Smooth muscle cell (in vitro differentiated cells): ENCODE data around the gene TFF1. TPM values are rescaled to one million over a fixed set of nuclear protein-coding genes. Genes with fewer than 3 reads are reported as not detected.
"Not testable (repeated sequence)": the region's sequence is repeated elsewhere in the genome, so short reads cannot be mapped to it uniquely, and the experiment has no call there.

Source experiments
- DNase-seq: peaks from one replicate; lab custom pipeline; 2025; ENCODE audit not compliant: unreplicated experiment; lab: John Stamatoyannopoulos, UW
- H2AFZ ChIP-seq: fragments of 200-600 bp; sonication (generic); 2 replicates; pipeline ENCODE4 v1.6.0; 2016; ENCODE audit warnings: antibody characterized with exemption, low read depth, mild to moderate bottlenecking
- H3F3A ChIP-seq: fragments of 200-600 bp; sonication (generic); 2 replicates; pipeline ENCODE4 v1.6.0; 2017; ENCODE audit warnings: antibody characterized with exemption, low read depth
- H3K27ac ChIP-seq: fragments of 200-600 bp; sonication (generic); 2 replicates; pipeline ENCODE4 v1.5.1; 2016; ENCODE audit warnings: low read depth, mild to moderate bottlenecking
- H3K27me3 ChIP-seq: fragments of 200-600 bp; sonication (generic); 2 replicates; pipeline ENCODE4 v1.6.1; 2016; ENCODE audit warnings: low read depth, mild to moderate bottlenecking
- H3K36me3 ChIP-seq: fragments of 200-600 bp; sonication (generic); 2 replicates; pipeline ENCODE4 v1.5.1; 2016; ENCODE audit warnings: low read depth
- H3K4me1 ChIP-seq: fragments of 200-600 bp; sonication (generic); 2 replicates; pipeline ENCODE4 v1.5.1; 2016; ENCODE audit warnings: low read depth
- H3K4me2 ChIP-seq: fragments of 200-600 bp; sonication (generic); 2 replicates; pipeline ENCODE4 v1.6.0; 2016; ENCODE audit warnings: mild to moderate bottlenecking
- H3K4me3 ChIP-seq: fragments of 200-600 bp; sonication (generic); 2 replicates; pipeline ENCODE4 v1.5.1; 2016; ENCODE audit warnings: mild to moderate bottlenecking
- H3K79me2 ChIP-seq: fragments of 200-600 bp; sonication (generic); 2 replicates; pipeline ENCODE4 v1.6.0; 2016; ENCODE audit warnings: low read depth, mild to moderate bottlenecking
- H3K9ac ChIP-seq: fragments of 200-600 bp; sonication (generic); 2 replicates; pipeline ENCODE4 v1.6.0; 2016; ENCODE audit warnings: low read depth
- H3K9me3 ChIP-seq: fragments of 200-600 bp; sonication (generic); replicated peaks from 2 replicates; pipeline ENCODE4 v1.5.1; 2016; ENCODE audit warnings: low read depth
- H4K20me1 ChIP-seq: fragments of 200-600 bp; sonication (generic); 2 replicates; pipeline ENCODE4 v1.6.0; 2016; ENCODE audit warnings: low read depth
- CTCF ChIP-seq: fragments of 200-600 bp; sonication (generic); IDR thresholded peaks from 2 replicates; pipeline ENCODE4 v1.5.1; 2017; ENCODE audit warnings: borderline replicate concordance, mild to moderate bottlenecking, antibody characterized with exemption; ENCODE audit not compliant: insufficient read depth, poor library complexity, severe bottlenecking
- WGBS: methylation state at CpG from one replicate; pipeline ENCODE4 v1.1.7; 2016; ENCODE audit warnings: low lambda C conversion rate; 5-methylcytosine and 5-hydroxymethylcytosine counted together
- polyA plus RNA-seq: library from polyadenylated mRNA; unstranded; fragments of >200 nt; fragmentation: Nextera tagmentation; extraction: Ambion mirVana; gene quantifications from 2 replicates; pipeline ENCODE4 v1.2.1, GENCODE V29; 2016
- total RNA-seq: library from RNA; depleted of rRNA; stranded (reverse); fragments of >200 nt; gene quantifications from 2 replicates; pipeline ENCODE4 v1.2.3, GENCODE V29; 2014

The TFF1 gene
- total and polyA plus RNA-seq, 2 experiments from 2014 or later = 7.9 to 8.6 TPM

GRCh38 chr21:42409366-42409765, 43.0 kb upstream of the TFF1 start:
- Histone ChIP-seq H4K20me1 (no peaks in the 10 kb centered on the region), H3K36me3 (no peaks in the 10 kb centered on the region), H3K79me2 (no peaks in the 10 kb centered on the region), H3K9me3 (no peaks in the 10 kb centered on the region), H2AFZ (no peak overlapping the region), H3K9ac (no peak overlapping the region), H3K27me3 (no peaks in the 10 kb centered on the region), H3K4me2 (no peak overlapping the region), H3K4me1 (no peaks in the 10 kb centered on the region), H3F3A (no peaks in the 10 kb centered on the region), H3K27ac (no peak overlapping the region), H3K4me3 (no peak overlapping the region)
- DNase-seq = no peak
- TF ChIP-seq CTCF = no peak
- 64% methylated on average over 7 of the region's 7 CpGs for WGBS

- not testable (repeated sequence) for H3K79me2 ChIP-seq, H3K9me3 ChIP-seq
- WGBS = 92% methylated on average over 5 of the region's 5 CpGs
Observed at GRCh38 chr21:42408718-42409117, 42.4 kb upstream of the TFF1 start.

DNA sequence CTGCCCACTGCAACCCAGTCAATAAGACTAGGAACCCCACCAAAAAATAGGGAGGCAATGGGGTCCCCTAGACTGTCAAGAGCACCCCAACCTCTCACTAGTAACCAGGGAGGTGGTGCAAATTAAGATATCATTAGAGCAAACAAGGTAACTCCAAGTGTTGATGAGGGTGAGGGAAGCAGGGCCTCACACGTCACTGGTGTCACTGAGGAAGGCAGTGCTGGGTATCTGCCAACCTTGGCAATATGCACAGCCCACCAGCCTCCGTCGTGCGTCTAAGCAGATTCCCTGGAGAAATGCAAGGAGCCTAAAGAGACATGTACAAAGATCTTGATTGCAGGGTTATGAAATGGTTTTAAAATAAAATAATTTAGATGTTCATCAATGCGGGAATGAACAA, 41.1 kb upstream of the TFF1 start:
- Histone ChIP-seq H3K4me1 (no peaks in the 10 kb centered on the region), H3K9ac (no peak overlapping the region), H3K4me3 (no peak overlapping the region), H3K27ac (no peak overlapping the region), H3F3A (no peaks in the 10 kb centered on the region), H3K4me2 (no peak overlapping the region), H4K20me1 (no peaks in the 10 kb centered on the region), H3K9me3 (no peaks in the 10 kb centered on the region), H2AFZ (no peak overlapping the region), H3K27me3 (no peaks in the 10 kb centered on the region), H3K36me3 (no peaks in the 10 kb centered on the region), H3K79me2 (no peaks in the 10 kb centered on the region)
- DNase-seq = no peak
- TF ChIP-seq CTCF = no peak
- 92% methylated on average over 5 of the region's 5 CpGs for WGBS

More at GRCh38 chr21:42408718-42409117, 42.4 kb upstream of the TFF1 start:
- H3K36me3 ChIP-seq, H2AFZ ChIP-seq, H3K4me1 ChIP-seq, H3K27me3 ChIP-seq, H3K4me2 ChIP-seq, H3K4me3 ChIP-seq, DNase-seq, H4K20me1 ChIP-seq, H3F3A ChIP-seq, H3K27ac ChIP-seq, H3K9ac ChIP-seq: not testable (repeated sequence)

GRCh38 chr21:42406866-42407265, 40.5 kb upstream of the TFF1 start:
- Histone ChIP-seq H3K27ac (no peak overlapping the region), H4K20me1 (no peaks in the 10 kb centered on the region), H3K4me2 (no peak overlapping the region), H3K4me3 (no peak overlapping the region), H3F3A (no peaks in the 10 kb centered on the region), H3K9ac (no peak overlapping the region), H3K36me3 (no peaks in the 10 kb centered on the region), H3K79me2 (no peaks in the 10 kb centered on the region), H3K9me3 (no peaks in the 10 kb centered on the region), H3K27me3 (no peaks in the 10 kb centered on the region), H2AFZ (no peak overlapping the region), H3K4me1 (peaks cover 2% of the 10 kb centered on the region)
- no peak for DNase-seq
- WGBS = 94% methylated on average over 7 of the region's 7 CpGs
- TF ChIP-seq CTCF = no peak
